HG03442 (cell line): ENCODE measurements around the gene PXDN.
"Not testable (repeated sequence)": the region's sequence is repeated elsewhere in the genome, so short reads cannot be mapped to it uniquely, and the experiment has no call there.

Experiments
- ATAC-seq: cut with Tn5 transposase; IDR thresholded peaks from one replicate; pipeline ENCODE4 v1.9.1; 2021; ENCODE audit warnings: mild to moderate bottlenecking, moderate library complexity; ENCODE audit not compliant: unreplicated experiment

Gene PXDN

GRCh38 chr2:1743396-1744150 lies 742 bp downstream of the PXDN start:
- no peak for ATAC-seq

- no peak for ATAC-seq
These were observed 1.5 kb downstream of the PXDN start for GRCh38 chr2:1742681-1743395.

- no peak for ATAC-seq
These were observed 2.0 kb downstream of the PXDN start for GRCh38 chr2:1742301-1742680.

- ATAC-seq: no peak
These were observed 2.5 kb downstream of the PXDN start for GRCh38 chr2:1741851-1742250.

GRCh38 chr2:1740716-1741589 lies 3.4 kb downstream of the PXDN start:
- no peak for ATAC-seq

- ATAC-seq: no peak
These were observed 4.2 kb downstream of the PXDN start for GRCh38 chr2:1739961-1740715.

- ATAC-seq: no peak
These were observed 4.9 kb downstream of the PXDN start for GRCh38 chr2:1739322-1739957.

GRCh38 chr2:1738646-1739302 lies 5.5 kb downstream of the PXDN start:
- ATAC-seq: no peak

GRCh38 chr2:1738163-1738562 lies 6.2 kb downstream of the PXDN start:
- no peak for ATAC-seq

- no peak for ATAC-seq
These were observed 7.3 kb downstream of the PXDN start for GRCh38 chr2:1736997-1737480.

- ATAC-seq: no peak
These were observed 8.3 kb downstream of the PXDN start for GRCh38 chr2:1736045-1736444.

- ATAC-seq: not testable (repeated sequence)
These were observed 11.0 kb downstream of the PXDN start for GRCh38 chr2:1733298-1733697.

- no peak for ATAC-seq
These were observed 12.1 kb downstream of the PXDN start for GRCh38 chr2:1731963-1732768.

- no peak for ATAC-seq
These were observed 12.8 kb downstream of the PXDN start for GRCh38 chr2:1731447-1731962.

- ATAC-seq: no peak
These were observed 14.0 kb downstream of the PXDN start for GRCh38 chr2:1730015-1730927.

- ATAC-seq: no peak
These were observed 15.1 kb downstream of the PXDN start for GRCh38 chr2:1729242-1729641.

GRCh38 chr2:1728821-1729220 lies 15.5 kb downstream of the PXDN start:
- no peak for ATAC-seq
